HG03378 (cell line): Measurements from ENCODE around the gene FGF1.

Experiments
- ATAC-seq: cut with Tn5 transposase; IDR thresholded peaks from one replicate; pipeline ENCODE4 v1.9.1; 2021; ENCODE audit warnings: mild to moderate bottlenecking, moderate library complexity; ENCODE audit not compliant: unreplicated experiment

FGF1 gene

DNA sequence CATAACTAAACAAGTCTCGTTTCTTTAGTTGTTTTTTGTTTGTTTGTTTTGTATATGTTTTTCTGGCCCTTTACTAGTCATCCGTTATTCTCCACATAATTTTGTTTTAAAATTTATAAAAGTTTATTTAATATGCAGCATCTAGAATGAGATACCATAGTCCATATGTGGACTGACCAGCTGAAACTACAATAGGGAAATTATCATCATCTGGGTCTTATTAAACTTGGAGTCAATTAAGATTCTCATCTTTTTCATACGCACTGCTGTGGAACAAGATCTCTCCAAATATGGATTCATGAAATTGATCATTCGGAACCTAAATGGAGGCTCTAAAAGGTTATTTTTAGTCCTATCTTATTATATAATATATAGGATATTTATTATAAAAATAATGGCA lies 99.3 kb downstream of the FGF1 start:
- no peak for ATAC-seq

DNA sequence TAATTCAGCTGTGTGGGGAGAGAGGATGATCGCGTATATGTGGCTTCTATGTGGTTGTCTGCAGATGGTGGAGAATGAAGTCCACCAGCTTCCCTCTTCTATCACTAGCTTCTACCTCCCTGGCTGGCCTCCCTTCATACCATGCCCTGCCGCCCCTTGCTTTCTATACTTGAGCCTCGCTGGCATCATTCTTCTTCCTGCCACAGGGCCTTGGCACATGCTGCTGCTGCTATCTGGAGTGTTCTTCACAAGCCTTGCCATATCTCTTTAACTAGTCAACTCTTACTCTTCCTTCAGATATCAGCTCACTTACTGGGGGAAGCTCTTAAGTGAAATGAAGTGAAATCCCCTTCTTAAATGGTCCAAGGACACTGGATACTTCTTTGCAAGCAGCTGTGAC lies 100.4 kb downstream of the FGF1 start:
- no peak for ATAC-seq

- ATAC-seq = no peak
These were observed 101.0 kb downstream of the FGF1 start for GRCh38 chr5:142584891-142585290.

DNA sequence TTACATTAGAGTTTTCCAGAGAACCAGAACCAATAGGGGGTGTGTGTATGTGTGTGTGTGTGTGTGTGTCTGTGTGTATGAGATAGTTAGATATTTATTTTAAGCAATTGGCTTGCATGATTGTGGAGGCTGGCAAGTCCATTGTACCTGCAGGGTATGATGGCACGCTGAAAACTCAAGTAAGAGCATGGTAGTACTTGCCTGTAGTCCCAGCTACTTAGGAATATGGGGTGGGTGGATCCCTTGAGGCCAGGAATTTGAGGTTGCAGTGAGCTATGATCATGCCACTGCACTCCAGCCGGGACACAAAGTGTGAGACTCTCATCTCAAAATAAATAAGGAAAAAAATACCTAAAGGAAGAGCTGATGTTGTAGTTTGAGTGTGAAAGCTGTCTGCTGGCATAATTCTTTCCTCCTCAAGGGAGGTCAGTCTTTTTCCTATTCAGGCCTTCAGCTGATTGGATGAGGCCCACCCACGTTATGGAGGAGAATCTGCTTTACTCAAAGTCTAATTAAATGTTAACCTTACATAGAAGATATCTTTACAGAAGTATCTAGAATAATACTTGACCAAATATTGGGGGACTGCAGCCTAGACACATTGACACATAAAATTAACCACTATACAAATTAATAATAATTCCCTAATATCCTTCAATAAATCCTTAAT lies 107.6 kb downstream of the FGF1 start:
- no peak for ATAC-seq

- ATAC-seq = no peak
These were observed 109.1 kb downstream of the FGF1 start for GRCh38 chr5:142576804-142577203.

DNA sequence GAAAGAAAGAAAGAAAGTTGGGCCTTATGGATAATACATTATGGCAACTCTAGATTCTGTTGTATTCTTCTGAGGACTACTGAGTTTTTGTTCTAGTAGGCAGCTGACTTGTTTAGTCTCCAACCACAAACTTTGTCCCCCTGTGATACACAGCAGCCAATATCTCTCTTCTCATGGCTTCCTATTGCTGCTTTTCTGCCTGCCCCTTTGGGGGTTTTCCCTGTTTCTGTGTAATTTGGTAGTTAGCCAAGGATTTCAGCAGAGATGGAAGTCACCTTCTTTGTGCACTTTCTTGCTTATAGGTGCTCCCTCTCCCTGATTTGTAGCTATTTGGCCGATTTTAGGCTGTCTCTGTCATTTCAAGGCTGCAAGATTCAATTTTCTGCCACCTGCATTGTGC lies 109.6 kb downstream of the FGF1 start:
- no peak for ATAC-seq

GRCh38 chr5:142572006-142572405 lies 113.9 kb downstream of the FGF1 start:
- no peak for ATAC-seq

GRCh38 chr5:142571371-142571770 lies 114.5 kb downstream of the FGF1 start:
- no peak for ATAC-seq

- no peak for ATAC-seq
These were observed 116.0 kb downstream of the FGF1 start for GRCh38 chr5:142569905-142570304.

DNA sequence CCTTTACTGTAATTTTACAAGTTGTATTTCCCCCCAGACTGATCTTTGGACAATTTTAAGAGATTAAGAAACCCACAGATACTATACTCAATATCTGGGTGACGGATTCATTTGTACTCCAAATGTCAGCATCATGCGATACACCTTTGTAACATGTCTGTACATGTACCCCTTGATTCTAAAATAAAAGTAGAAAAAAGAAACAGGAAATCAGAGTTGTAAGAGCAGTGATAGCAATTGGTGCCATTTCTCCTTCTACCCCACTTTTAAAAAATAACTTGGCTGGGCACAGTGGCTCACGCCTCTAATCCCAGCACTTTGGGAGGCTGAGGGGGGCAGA lies 116.9 kb downstream of the FGF1 start:
- no peak for ATAC-seq

DNA sequence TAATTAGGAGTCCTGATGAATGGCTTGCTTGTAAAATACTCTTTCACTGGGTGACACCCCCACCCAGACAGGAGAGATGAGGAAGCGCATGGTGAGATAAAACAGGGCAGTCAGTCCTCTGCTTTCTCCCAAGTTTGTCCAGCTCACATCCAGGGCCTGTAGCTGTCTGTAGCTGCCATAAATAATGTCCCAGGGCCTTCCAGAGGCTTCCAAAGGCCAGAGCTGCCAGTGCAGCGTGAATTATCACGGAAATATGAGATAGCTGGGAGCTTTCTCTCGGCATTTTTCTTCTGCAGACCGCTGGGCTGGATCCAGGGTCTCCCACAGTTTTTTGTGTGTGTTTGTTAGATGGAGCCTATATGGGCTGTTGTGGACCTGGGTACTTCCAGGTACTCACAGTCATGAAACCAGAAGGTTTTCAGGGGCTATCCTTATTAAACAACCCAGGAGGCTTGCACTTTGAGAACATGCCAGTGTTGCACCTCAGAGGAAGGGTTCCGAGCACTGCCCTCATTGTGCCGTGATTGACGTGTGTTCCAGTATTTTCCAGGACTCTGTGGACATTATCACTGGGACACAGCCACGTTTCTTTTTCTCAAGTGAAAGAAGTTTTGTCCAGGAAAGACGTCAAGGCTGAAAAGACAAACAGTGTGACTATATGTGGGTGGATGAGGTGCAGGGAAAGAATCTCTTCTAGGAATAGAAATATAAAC lies 117.5 kb downstream of the FGF1 start:
- no peak for ATAC-seq

DNA sequence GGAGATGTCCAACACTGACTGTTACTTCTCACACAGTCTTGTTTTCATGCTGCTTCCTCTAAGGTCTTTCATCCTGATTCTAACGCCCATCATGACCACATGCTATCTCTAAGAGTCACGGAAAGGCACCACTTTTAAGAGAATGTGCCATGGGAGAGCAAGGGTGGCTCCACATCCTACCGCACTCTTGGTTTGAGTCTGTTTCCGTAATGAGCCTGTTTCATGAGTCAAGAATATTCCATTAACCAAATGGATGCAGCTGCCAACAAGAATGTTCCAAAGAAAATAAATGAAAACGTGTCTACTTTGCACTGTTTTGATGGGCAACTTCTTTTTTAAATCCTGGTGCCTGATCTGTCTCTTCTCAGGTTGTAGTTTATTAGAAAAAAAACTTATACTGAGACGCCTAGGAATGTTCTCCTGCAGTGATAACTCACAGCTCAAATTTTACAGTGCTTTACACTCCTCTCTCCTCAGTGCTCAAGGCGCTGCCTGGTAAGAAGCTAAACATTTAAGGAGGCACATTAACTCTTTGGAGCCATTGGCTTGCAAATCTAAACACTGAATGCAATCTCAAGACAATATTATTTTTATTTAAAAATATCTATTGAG lies 124.3 kb downstream of the FGF1 start:
- ATAC-seq = no peak

DNA sequence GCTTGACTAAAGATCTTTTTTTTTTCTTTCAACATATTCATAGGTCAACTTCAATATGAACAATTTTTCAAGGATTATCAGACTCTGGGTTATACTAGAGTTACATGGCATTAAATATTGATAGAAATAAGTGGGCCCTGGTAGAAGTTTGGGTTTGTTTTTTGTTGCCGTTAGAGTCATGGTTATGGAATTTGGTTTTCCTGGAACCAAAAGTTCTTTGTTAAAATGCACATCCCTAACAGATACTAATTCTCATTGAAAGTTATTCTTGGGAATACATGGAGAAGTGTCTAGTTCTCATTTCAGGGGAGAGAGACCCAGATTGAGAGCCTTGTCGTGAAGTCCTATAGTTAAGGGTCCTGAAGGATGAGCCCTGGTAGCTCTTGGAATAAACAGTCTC lies 124.9 kb downstream of the FGF1 start:
- no peak for ATAC-seq

- ATAC-seq = no peak
These were observed 133.8 kb downstream of the FGF1 start for GRCh38 chr5:142552107-142552506.

GRCh38 chr5:142551338-142552067 lies 134.4 kb downstream of the FGF1 start:
- ATAC-seq = no peak

GRCh38 chr5:142550471-142550870 lies 135.4 kb downstream of the FGF1 start:
- ATAC-seq = no peak

- no peak for ATAC-seq
These were observed 136.1 kb downstream of the FGF1 start for GRCh38 chr5:142549834-142550233.

GRCh38 chr5:142548739-142549275 lies 137.1 kb downstream of the FGF1 start:
- no peak for ATAC-seq

GRCh38 chr5:142547445-142548380 lies 138.2 kb downstream of the FGF1 start:
- no peak for ATAC-seq

GRCh38 chr5:142545650-142546322 lies 140.1 kb downstream of the FGF1 start:
- no peak for ATAC-seq
